HUES48 (cell line): Measurements from ENCODE around the gene ETV6.

Experiments
- H3K27ac ChIP-seq: one replicate; pipeline ENCODE4 v1.7.0; 2013; ENCODE audit warnings: low read depth, low read length, inconsistent platforms
- H3K27me3 ChIP-seq: 2 replicates; pipeline ENCODE4 v1.6.1; 2013; ENCODE audit warnings: mild to moderate bottlenecking, low read length; ENCODE audit not compliant: control insufficient read depth, insufficient read depth
- H3K36me3 ChIP-seq: 2 replicates; pipeline ENCODE4 v1.6.1; 2013; ENCODE audit warnings: low read length; ENCODE audit not compliant: control insufficient read depth, insufficient read depth
- H3K4me1 ChIP-seq: 2 replicates; pipeline ENCODE4 v1.6.1; 2013; ENCODE audit warnings: mild to moderate bottlenecking, low read length; ENCODE audit not compliant: control insufficient read depth, insufficient read depth
- H3K4me3 ChIP-seq: 2 replicates; pipeline ENCODE4 v1.5.1; 2013; ENCODE audit warnings: mild to moderate bottlenecking, low read depth, low read length
- H3K9ac ChIP-seq: 2 replicates; pipeline ENCODE4 v1.6.1; 2013; ENCODE audit warnings: mild to moderate bottlenecking, low read depth, low read length, moderate library complexity
- H3K9me3 ChIP-seq: 2 replicates; pipeline ENCODE4 v1.6.1; 2013; ENCODE audit warnings: low read length; ENCODE audit not compliant: control insufficient read depth, insufficient read depth

Gene ETV6

GRCh38 chr12:11729008-11729407 lies 79.5 kb downstream of the ETV6 start:
- Histone ChIP-seq H3K27ac (no peak overlapping the region), H3K4me3 (no peak overlapping the region), H3K36me3 (no peaks in the 10 kb centered on the region), H3K9me3 (no peaks in the 10 kb centered on the region), H3K4me1 (peaks cover 8% of the 10 kb centered on the region), H3K27me3 (no peaks in the 10 kb centered on the region), H3K9ac (no peak overlapping the region)

- H3K27me3 ChIP-seq = no peaks in the 10 kb centered on the region
- H3K36me3 ChIP-seq = no peaks in the 10 kb centered on the region
- no peaks in the 10 kb centered on the region for H3K9me3 ChIP-seq
- H3K4me1 ChIP-seq = peaks cover 5% of the 10 kb centered on the region; the same call in 1 of the 2 replicates
- no peak overlapping the region for H3K4me3 ChIP-seq
- no peak overlapping the region for H3K9ac ChIP-seq
- no peak overlapping the region for H3K27ac ChIP-seq
Observed at GRCh38 chr12:11729439-11730150, 80.1 kb downstream of the ETV6 start.

- Histone ChIP-seq H3K27me3 (no peaks in the 10 kb centered on the region), H3K27ac (no peak overlapping the region), H3K36me3 (no peaks in the 10 kb centered on the region), H3K4me1 (peaks cover 5% of the 10 kb centered on the region; the same call in 1 of the 2 replicates), H3K4me3 (no peak overlapping the region), H3K9ac (no peak overlapping the region), H3K9me3 (no peaks in the 10 kb centered on the region)
Observed at GRCh38 chr12:11730299-11731041, 81.0 kb downstream of the ETV6 start.

GRCh38 chr12:11731042-11731357 lies 81.5 kb downstream of the ETV6 start:
- no peaks in the 10 kb centered on the region for H3K36me3 ChIP-seq
- H3K27ac ChIP-seq = no peak overlapping the region
- H3K9ac ChIP-seq = no peak overlapping the region
- no peaks in the 10 kb centered on the region for H3K9me3 ChIP-seq
- H3K27me3 ChIP-seq = no peaks in the 10 kb centered on the region
- H3K4me1 ChIP-seq = peaks cover 5% of the 10 kb centered on the region; the same call in 1 of the 2 replicates
- no peak overlapping the region for H3K4me3 ChIP-seq

- no peaks in the 10 kb centered on the region for H3K27me3 ChIP-seq
- H3K36me3 ChIP-seq = no peaks in the 10 kb centered on the region
- H3K27ac ChIP-seq = no peak overlapping the region
- no peak overlapping the region for H3K9ac ChIP-seq
- H3K9me3 ChIP-seq = no peaks in the 10 kb centered on the region
- peaks cover 5% of the 10 kb centered on the region; the same call in 1 of the 2 replicates for H3K4me1 ChIP-seq
- no peak overlapping the region for H3K4me3 ChIP-seq
Observed at GRCh38 chr12:11731455-11731854, 82.0 kb downstream of the ETV6 start.

GRCh38 chr12:11732023-11732422 lies 82.5 kb downstream of the ETV6 start:
- Histone ChIP-seq H3K36me3 (no peaks in the 10 kb centered on the region), H3K27ac (no peak overlapping the region), H3K9me3 (no peaks in the 10 kb centered on the region), H3K9ac (no peak overlapping the region), H3K27me3 (no peaks in the 10 kb centered on the region), H3K4me1 (peaks cover 5% of the 10 kb centered on the region; the same call in 1 of the 2 replicates), H3K4me3 (no peak overlapping the region)

GRCh38 chr12:11732715-11733114 lies 83.2 kb downstream of the ETV6 start:
- Histone ChIP-seq H3K27me3 (no peaks in the 10 kb centered on the region), H3K36me3 (no peaks in the 10 kb centered on the region), H3K9ac (no peak overlapping the region), H3K27ac (no peak overlapping the region), H3K9me3 (no peaks in the 10 kb centered on the region), H3K4me1 (peaks cover 5% of the 10 kb centered on the region; the same call in 1 of the 2 replicates), H3K4me3 (no peak overlapping the region)

GRCh38 chr12:11734580-11735180 lies 85.2 kb downstream of the ETV6 start:
- Histone ChIP-seq H3K36me3 (no peaks in the 10 kb centered on the region), H3K4me1 (peaks cover 5% of the 10 kb centered on the region; the same call in 1 of the 2 replicates), H3K27me3 (no peaks in the 10 kb centered on the region), H3K9ac (no peak overlapping the region), H3K27ac (no peak overlapping the region), H3K4me3 (no peak overlapping the region), H3K9me3 (no peaks in the 10 kb centered on the region)

- no peaks in the 10 kb centered on the region for H3K36me3 ChIP-seq
- no peak overlapping the region for H3K9ac ChIP-seq
- H3K4me1 ChIP-seq = peaks cover 25% of the 10 kb centered on the region
Observed at GRCh38 chr12:11738450-11738849, 89.0 kb downstream of the ETV6 start.

GRCh38 chr12:11739980-11740577 lies 90.6 kb downstream of the ETV6 start:
- no peaks in the 10 kb centered on the region for H3K36me3 ChIP-seq

More at GRCh38 chr12:11738450-11738849, 89.0 kb downstream of the ETV6 start:
- H3K27me3 ChIP-seq = no peaks in the 10 kb centered on the region
- no peaks in the 10 kb centered on the region for H3K9me3 ChIP-seq
- H3K27ac ChIP-seq = no peak overlapping the region
- no peak overlapping the region for H3K4me3 ChIP-seq

More at GRCh38 chr12:11739980-11740577, 90.6 kb downstream of the ETV6 start:
- Histone ChIP-seq H3K9me3 (no peaks in the 10 kb centered on the region), H3K4me1 (peaks cover 38% of the 10 kb centered on the region), H3K27ac (no peak overlapping the region), H3K9ac (no peak overlapping the region), H3K4me3 (no peak overlapping the region), H3K27me3 (no peaks in the 10 kb centered on the region)
